Chondrocyte (in vitro differentiated cells): ENCODE data around the gene NPHP4. TPM values are rescaled to one million over a fixed set of nuclear protein-coding genes. Genes with fewer than 3 reads are reported as not detected.

Source experiments
- DNase-seq: peaks from one replicate; pipeline ENCODE4 v3.0.0; 2021; ENCODE audit warnings: mixed read lengths, low spot score
- H3K27ac Mint-ChIP-seq: one replicate; pipeline ENCODE4 v1.8.0; 2021; ENCODE audit warnings: mild to moderate bottlenecking, moderate library complexity, mixed read lengths; ENCODE audit not compliant: unreplicated experiment
- H3K27me3 Mint-ChIP-seq: 2 replicates; pipeline ENCODE4 v1.8.0; 2021; ENCODE audit warnings: low read depth, mixed read lengths
- H3K36me3 Mint-ChIP-seq: 2 replicates; pipeline ENCODE4 v1.8.0; 2021; ENCODE audit warnings: low read depth, mixed read lengths
- H3K4me1 Mint-ChIP-seq: 2 replicates; pipeline ENCODE4 v1.8.0; 2021; ENCODE audit warnings: low read depth, mild to moderate bottlenecking, mixed read lengths
- H3K4me3 Mint-ChIP-seq: one replicate; pipeline ENCODE4 v1.8.0; 2021; ENCODE audit warnings: mild to moderate bottlenecking, moderate library complexity, mixed read lengths; ENCODE audit not compliant: unreplicated experiment
- H3K9me3 Mint-ChIP-seq: 2 replicates; pipeline ENCODE4 v1.8.0; 2021; ENCODE audit warnings: low read depth, mixed read lengths
- total RNA-seq: library from RNA; stranded (reverse); gene quantifications from 3 replicates; pipeline ENCODE4 v1.2.1, GENCODE V29; 2021
- TF ChIP-seq, protein P1 (sequence below): fragments of 200-600 bp; sonication (generic); IDR thresholded peaks from 2 replicates; pipeline ENCODE4 v1.5.0; 2021; ENCODE audit warnings: antibody characterized with exemption, mild to moderate bottlenecking, moderate library complexity

The NPHP4 gene
- total RNA-seq, 1 donor from 2014 or later = 8.7 TPM

DNA sequence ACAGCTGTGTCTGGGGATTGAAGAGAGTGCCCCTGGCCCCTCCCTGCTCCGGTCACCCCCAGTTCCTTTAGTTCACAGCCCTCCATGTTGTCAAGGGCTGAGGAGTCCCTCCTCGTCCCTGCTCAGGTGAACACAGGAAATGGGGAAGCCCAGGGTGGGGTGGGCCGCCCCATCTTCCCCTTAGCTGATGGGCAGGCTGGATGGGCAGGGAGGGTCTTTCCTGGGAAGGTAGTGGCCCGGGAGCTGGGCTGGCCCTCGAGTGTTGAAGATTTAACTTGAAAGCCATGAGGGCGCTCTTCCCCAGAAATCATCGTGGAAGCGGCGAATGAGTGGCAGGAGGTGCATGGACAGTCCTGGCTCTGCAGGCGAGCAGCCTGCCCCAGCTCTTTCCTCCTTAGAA, 18.3 kb upstream of the NPHP4 start:
- Mint-ChIP-seq H3K4me3 (no peak overlapping the region), H3K4me1 (no peaks in the 10 kb centered on the region), H3K9me3 (no peaks in the 10 kb centered on the region), H3K27me3 (peaks cover 4% of the 10 kb centered on the region), H3K36me3 (no peaks in the 10 kb centered on the region), H3K27ac (no peak overlapping the region)
- TF ChIP-seq, protein P1, sequence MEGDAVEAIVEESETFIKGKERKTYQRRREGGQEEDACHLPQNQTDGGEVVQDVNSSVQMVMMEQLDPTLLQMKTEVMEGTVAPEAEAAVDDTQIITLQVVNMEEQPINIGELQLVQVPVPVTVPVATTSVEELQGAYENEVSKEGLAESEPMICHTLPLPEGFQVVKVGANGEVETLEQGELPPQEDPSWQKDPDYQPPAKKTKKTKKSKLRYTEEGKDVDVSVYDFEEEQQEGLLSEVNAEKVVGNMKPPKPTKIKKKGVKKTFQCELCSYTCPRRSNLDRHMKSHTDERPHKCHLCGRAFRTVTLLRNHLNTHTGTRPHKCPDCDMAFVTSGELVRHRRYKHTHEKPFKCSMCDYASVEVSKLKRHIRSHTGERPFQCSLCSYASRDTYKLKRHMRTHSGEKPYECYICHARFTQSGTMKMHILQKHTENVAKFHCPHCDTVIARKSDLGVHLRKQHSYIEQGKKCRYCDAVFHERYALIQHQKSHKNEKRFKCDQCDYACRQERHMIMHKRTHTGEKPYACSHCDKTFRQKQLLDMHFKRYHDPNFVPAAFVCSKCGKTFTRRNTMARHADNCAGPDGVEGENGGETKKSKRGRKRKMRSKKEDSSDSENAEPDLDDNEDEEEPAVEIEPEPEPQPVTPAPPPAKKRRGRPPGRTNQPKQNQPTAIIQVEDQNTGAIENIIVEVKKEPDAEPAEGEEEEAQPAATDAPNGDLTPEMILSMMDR = no peak
- peak; percentile 40 for DNase-seq

DNA sequence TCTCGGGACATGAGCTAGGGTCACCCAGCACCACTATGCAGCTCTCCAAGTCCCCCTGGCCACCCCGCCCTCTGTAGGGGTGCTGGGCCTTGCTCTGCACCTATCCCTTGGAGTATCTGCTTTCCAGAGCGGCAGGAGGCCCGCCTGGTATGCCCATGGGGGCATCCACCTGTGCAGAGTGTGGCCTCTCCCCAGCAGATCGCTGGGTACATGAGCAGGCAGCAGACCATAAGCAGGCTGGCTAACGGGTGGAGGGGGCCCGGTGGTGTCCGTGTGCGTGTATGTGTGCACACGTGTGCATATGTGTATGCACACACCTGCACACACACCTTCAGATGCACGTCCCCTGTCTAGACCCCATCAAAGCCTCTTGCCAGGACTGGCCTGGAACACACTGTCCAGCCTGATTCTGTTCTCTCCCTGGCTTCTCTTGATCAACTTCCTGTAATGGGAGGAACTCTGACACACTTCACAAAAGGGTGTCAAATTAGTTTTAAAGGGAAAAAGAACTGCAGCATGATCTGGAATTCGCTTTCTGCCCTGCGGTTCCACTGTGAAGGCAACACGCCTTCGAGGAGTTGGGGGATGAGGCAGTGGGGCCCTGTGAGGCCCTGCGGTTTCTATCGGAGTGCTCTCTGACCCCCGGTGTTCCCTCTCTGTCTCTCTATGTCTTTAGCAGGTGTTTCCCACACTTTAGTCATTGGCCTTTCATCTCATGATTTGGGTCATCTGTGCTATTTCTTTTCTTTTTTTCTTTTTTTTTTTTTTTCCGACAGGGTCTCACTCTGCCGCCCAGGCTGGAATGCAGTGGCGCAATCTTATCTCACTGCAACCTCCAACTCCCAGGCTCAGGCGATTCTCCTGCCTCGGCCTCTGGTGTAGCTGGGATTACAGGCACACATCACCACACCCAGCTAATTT, 17.2 kb upstream of the NPHP4 start:
- Mint-ChIP-seq H3K4me1 (no peaks in the 10 kb centered on the region), H3K4me3 (no peak overlapping the region), H3K9me3 (no peaks in the 10 kb centered on the region), H3K36me3 (no peaks in the 10 kb centered on the region), H3K27ac (no peak overlapping the region), H3K27me3 (peaks cover 4% of the 10 kb centered on the region)
- DNase-seq = peak; percentile 83
- TF ChIP-seq, protein P1 = no peak

DNA sequence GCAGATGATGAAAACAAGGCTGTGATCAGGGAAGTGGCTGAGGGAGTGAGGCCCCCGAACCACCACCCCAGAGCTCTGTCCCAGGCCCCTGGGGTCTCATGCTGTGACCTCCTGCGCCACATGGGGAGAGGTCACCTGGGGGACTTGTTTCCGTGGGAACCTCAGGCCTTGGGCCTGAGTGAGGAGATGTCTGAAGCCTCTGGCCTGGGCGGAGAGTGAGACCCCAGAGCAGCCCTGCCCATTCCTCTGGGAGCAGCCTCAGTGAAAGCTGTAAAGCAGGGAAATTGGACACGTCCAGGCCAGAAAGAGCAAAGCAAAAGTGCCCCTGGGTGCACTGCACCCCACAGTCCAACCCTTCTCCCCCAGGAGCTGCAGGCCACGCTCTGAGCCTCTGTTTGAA, 16.5 kb upstream of the NPHP4 start:
- H3K27ac Mint-ChIP-seq = no peak overlapping the region
- peak; percentile 68 for DNase-seq
- TF ChIP-seq, protein P1 = no peak
- no peaks in the 10 kb centered on the region for H3K36me3 Mint-ChIP-seq
- peaks cover 8% of the 10 kb centered on the region for H3K27me3 Mint-ChIP-seq
- H3K4me1 Mint-ChIP-seq = no peaks in the 10 kb centered on the region
- H3K9me3 Mint-ChIP-seq = no peaks in the 10 kb centered on the region
- H3K4me3 Mint-ChIP-seq = no peak overlapping the region

DNA sequence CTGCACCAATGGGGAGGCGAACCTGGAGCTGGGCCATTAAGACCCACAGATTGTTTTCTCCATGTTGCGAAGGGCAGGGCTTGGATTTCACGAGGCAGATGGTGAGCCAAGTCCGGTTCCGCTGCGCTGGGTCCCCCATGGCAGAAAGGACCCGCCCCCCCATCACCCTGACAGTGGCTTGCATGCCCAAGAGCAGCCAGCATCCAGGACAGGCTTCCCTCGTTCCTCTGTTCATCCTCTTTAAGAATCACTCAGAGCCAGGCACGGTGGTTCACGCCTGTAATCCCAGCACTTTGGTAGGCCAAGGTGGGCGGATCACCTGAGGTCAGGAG, 15.8 kb upstream of the NPHP4 start:
- no peak overlapping the region for H3K4me3 Mint-ChIP-seq
- H3K36me3 Mint-ChIP-seq = no peaks in the 10 kb centered on the region
- no peaks in the 10 kb centered on the region for H3K9me3 Mint-ChIP-seq
- peak; percentile 47 for DNase-seq
- no peaks in the 10 kb centered on the region for H3K4me1 Mint-ChIP-seq
- no peak overlapping the region for H3K27ac Mint-ChIP-seq
- TF ChIP-seq, protein P1 = no peak
- peaks cover 14% of the 10 kb centered on the region for H3K27me3 Mint-ChIP-seq

DNA sequence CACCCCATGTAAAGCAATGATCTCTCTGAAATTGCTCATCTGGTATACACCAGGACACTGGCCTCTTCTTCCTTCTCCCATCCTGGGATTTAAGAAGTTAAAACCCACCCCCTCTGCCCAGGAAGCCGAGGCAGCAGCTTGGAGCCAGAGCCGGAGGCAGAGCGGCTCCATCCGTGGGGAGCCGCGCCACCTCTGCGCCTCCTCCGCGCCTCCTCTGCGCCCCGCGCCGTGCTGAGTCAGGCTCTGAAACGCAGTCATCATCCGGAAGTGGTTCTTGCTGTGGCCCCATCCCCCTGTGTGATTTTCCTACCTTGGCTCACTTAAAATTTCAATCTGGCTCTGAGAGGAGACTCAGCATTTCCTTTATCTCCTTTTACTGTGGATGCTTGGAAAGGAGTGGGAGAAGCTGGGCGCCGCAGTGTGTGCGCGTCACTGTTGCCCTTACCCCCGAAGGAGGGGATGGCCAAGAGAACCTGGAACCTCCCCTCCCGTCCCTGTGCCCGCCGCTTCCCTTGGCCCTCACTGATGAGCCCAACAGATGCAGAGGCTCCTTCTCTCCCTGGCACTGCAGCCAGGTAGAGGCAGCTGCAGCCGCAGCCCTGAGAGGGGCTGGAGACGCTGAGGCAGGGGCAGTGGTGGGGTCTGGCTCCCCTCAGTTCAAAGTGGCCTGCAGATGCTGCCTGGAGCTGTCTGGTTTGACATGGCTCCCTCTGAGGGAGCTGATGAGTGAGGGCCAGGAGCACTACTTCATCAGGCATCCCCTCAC, 15.3 kb upstream of the NPHP4 start:
- TF ChIP-seq, protein P1 = no peak
- H3K4me1 Mint-ChIP-seq = no peaks in the 10 kb centered on the region
- H3K36me3 Mint-ChIP-seq = no peaks in the 10 kb centered on the region
- DNase-seq = peak; percentile 66
- no peak overlapping the region for H3K4me3 Mint-ChIP-seq
- peaks cover 16% of the 10 kb centered on the region for H3K27me3 Mint-ChIP-seq
- no peak overlapping the region for H3K27ac Mint-ChIP-seq
- H3K9me3 Mint-ChIP-seq = no peaks in the 10 kb centered on the region
